Endodermal cell (in vitro differentiated cells): ENCODE measurements around the gene METRNL. TPM values are rescaled to one million over a fixed set of nuclear protein-coding genes. Genes with fewer than 3 reads are reported as not detected.
A peak's percentile ranks its signal among the peaks of the same experiment; 100 is the strongest.

Experiments
- DNase-seq: peaks from one replicate; pipeline ENCODE4 v3.0.0-alpha.2; 2017
- H3K27ac ChIP-seq: 2 replicates; pipeline ENCODE4 v1.5.1; 2013; ENCODE audit warnings: mild to moderate bottlenecking, low read depth, low read length, moderate library complexity
- H3K27me3 ChIP-seq: 2 replicates; pipeline ENCODE4 v1.6.1; 2013; ENCODE audit warnings: mild to moderate bottlenecking, low read length, moderate library complexity; ENCODE audit not compliant: insufficient read depth, control insufficient read depth, poor library complexity, severe bottlenecking
- H3K36me3 ChIP-seq: 2 replicates; pipeline ENCODE4 v1.7.0; 2013; ENCODE audit warnings: mild to moderate bottlenecking, low read length, moderate library complexity; ENCODE audit not compliant: control insufficient read depth, insufficient read depth
- H3K4me1 ChIP-seq: one replicate; pipeline ENCODE4 v1.7.0; 2013; ENCODE audit warnings: low read length; ENCODE audit not compliant: control insufficient read depth, insufficient read depth
- H3K4me3 ChIP-seq: 2 replicates; pipeline ENCODE4 v1.5.1; 2013; ENCODE audit warnings: mild to moderate bottlenecking, low read length, moderate library complexity
- H3K9ac ChIP-seq: 2 replicates; pipeline ENCODE4 v1.6.1; 2013; ENCODE audit warnings: mild to moderate bottlenecking, low read length, moderate library complexity; ENCODE audit not compliant: poor library complexity, severe bottlenecking; ENCODE audit errors: extremely low read depth
- H3K9me3 ChIP-seq: 2 replicates; pipeline ENCODE4 v1.6.1; 2013; ENCODE audit warnings: mild to moderate bottlenecking, low read length, moderate library complexity; ENCODE audit not compliant: control insufficient read depth
- H3K27ac Mint-ChIP-seq: 2 replicates; pipeline ENCODE4 v1.8.0; 2020; ENCODE audit warnings: mixed read lengths
- H3K27me3 Mint-ChIP-seq: 2 replicates; pipeline ENCODE4 v1.8.0; 2021; ENCODE audit warnings: mild to moderate bottlenecking, mixed read lengths; ENCODE audit not compliant: insufficient read depth
- H3K36me3 Mint-ChIP-seq: 2 replicates; pipeline ENCODE4 v1.8.0; 2020; ENCODE audit warnings: low read depth, mixed read lengths
- H3K4me1 Mint-ChIP-seq: 2 replicates; pipeline ENCODE4 v1.8.0; 2020; ENCODE audit warnings: mixed read lengths
- H3K4me3 Mint-ChIP-seq: 2 replicates; pipeline ENCODE4 v1.8.0; 2020; ENCODE audit warnings: mild to moderate bottlenecking, moderate library complexity, mixed read lengths
- H3K9me3 Mint-ChIP-seq: 2 replicates; pipeline ENCODE4 v1.8.0; 2020; ENCODE audit warnings: mild to moderate bottlenecking, mixed read lengths
- WGBS, 2 experiments: methylation state at CpG; one replicate each; pipeline versions ENCODE4 v1.1.5 to v1.1.7; 2013; ENCODE audit warnings: missing lambda C conversion rate in 2 of 2, mixed read lengths in 1 of 2; ENCODE audit not compliant: insufficient coverage in 1 of 2, insufficient read length in 1 of 2; 5-methylcytosine and 5-hydroxymethylcytosine counted together
- total RNA-seq, 2 donors: library from RNA; stranded (reverse); fragmentation: NEBNext Ultra II Directional in 1 of 2; extraction: Animal tissue kit (Norgen Biotek cat#: 25700) in 1 of 2; gene quantifications; 2 replicates in 1 of 2; 3 replicates in 1 of 2; pipeline ENCODE4 v1.2.1, GENCODE V29; 2021
- TF ChIP-seq, protein P1 (sequence below): fragments of 200-600 bp; sonication (generic); conservative IDR thresholded peaks from 2 replicates; pipeline ENCODE4 v1.5.0; 2021; ENCODE audit warnings: antibody characterized with exemption, mild to moderate bottlenecking

The METRNL gene
- total RNA-seq, 2 donors from 2014 or later, result 7.3 to 10.3 TPM

GRCh38 chr17:83080858-83081683, 1.7 kb downstream of the METRNL start:
- Histone ChIP-seq H3K36me3 (no peaks in the 10 kb centered on the region), H3K4me1 (no peaks in the 10 kb centered on the region), H3K9ac (no peak overlapping the region), H3K27me3 (peaks cover 60% of the 10 kb centered on the region), H3K27ac (no peak overlapping the region), H3K4me3 (no peak overlapping the region), H3K9me3 (no peaks in the 10 kb centered on the region)
- peaks cover 4% of the 10 kb centered on the region for H3K4me1 Mint-ChIP-seq
- WGBS, 2 experiments, result 14 to 22% methylated on average over 18 to 91 of the region's 91 CpGs
- DNase-seq, result peak; percentile 73
- H3K9me3 Mint-ChIP-seq, result no peaks in the 10 kb centered on the region
- no peak overlapping the region for H3K27ac Mint-ChIP-seq
- peak overlapping the region; percentile 51 for H3K4me3 Mint-ChIP-seq
- no peaks in the 10 kb centered on the region for H3K36me3 Mint-ChIP-seq
- peaks cover 44% of the 10 kb centered on the region for H3K27me3 Mint-ChIP-seq
- TF ChIP-seq, protein P1, sequence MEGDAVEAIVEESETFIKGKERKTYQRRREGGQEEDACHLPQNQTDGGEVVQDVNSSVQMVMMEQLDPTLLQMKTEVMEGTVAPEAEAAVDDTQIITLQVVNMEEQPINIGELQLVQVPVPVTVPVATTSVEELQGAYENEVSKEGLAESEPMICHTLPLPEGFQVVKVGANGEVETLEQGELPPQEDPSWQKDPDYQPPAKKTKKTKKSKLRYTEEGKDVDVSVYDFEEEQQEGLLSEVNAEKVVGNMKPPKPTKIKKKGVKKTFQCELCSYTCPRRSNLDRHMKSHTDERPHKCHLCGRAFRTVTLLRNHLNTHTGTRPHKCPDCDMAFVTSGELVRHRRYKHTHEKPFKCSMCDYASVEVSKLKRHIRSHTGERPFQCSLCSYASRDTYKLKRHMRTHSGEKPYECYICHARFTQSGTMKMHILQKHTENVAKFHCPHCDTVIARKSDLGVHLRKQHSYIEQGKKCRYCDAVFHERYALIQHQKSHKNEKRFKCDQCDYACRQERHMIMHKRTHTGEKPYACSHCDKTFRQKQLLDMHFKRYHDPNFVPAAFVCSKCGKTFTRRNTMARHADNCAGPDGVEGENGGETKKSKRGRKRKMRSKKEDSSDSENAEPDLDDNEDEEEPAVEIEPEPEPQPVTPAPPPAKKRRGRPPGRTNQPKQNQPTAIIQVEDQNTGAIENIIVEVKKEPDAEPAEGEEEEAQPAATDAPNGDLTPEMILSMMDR, result no peak

GRCh38 chr17:83081684-83082201, 2.3 kb downstream of the METRNL start:
- DNase-seq, result no peak
- Histone ChIP-seq H3K27ac (no peak overlapping the region), H3K27me3 (peaks cover 54% of the 10 kb centered on the region), H3K4me3 (no peak overlapping the region), H3K36me3 (no peaks in the 10 kb centered on the region), H3K4me1 (no peaks in the 10 kb centered on the region), H3K9ac (no peak overlapping the region), H3K9me3 (no peaks in the 10 kb centered on the region)
- Mint-ChIP-seq H3K4me3 (peak overlapping the region; percentile 51), H3K27ac (no peak overlapping the region), H3K9me3 (no peaks in the 10 kb centered on the region), H3K27me3 (peaks cover 38% of the 10 kb centered on the region), H3K36me3 (no peaks in the 10 kb centered on the region), H3K4me1 (peaks cover 4% of the 10 kb centered on the region)
- TF ChIP-seq, protein P1, result no peak
- WGBS, 2 experiments, result 92% methylated on average over 14 to 23 of the region's 23 CpGs

DNA sequence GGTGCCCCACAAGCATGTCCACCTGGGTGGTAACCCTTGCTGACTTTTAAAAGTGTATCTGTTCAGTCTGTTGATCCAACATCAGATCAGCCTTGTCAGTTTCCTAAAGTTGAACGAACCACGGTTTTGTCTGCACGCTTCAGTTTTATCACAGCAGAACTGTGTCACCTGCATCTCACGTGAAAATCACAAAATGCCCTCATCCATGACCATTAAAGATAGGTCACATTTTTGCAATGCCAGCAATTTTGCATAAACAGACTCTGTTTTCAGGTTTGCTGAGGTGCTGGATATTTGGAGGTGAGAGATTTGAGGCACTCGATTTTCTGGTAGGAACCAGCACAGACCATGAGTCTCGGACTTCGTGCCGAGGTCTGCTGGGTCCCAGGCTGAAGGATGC, 3.0 kb downstream of the METRNL start:
- TF ChIP-seq, protein P1, result no peak
- H3K9me3 Mint-ChIP-seq, result no peaks in the 10 kb centered on the region
- peak overlapping the region; percentile 51 for H3K4me3 Mint-ChIP-seq
- WGBS, 2 experiments, result 92 to 95% methylated on average over 8 of the region's 8 CpGs
- no peaks in the 10 kb centered on the region for H3K9me3 ChIP-seq
- H3K4me1 ChIP-seq, result no peaks in the 10 kb centered on the region
- no peaks in the 10 kb centered on the region for H3K36me3 ChIP-seq
- no peak overlapping the region for H3K27ac ChIP-seq
- no peaks in the 10 kb centered on the region for H3K36me3 Mint-ChIP-seq
- H3K27ac Mint-ChIP-seq, result no peak overlapping the region
- H3K27me3 Mint-ChIP-seq, result peaks cover 32% of the 10 kb centered on the region
- DNase-seq, result no peak
- no peak overlapping the region for H3K4me3 ChIP-seq
- no peak overlapping the region for H3K9ac ChIP-seq
- peaks cover 47% of the 10 kb centered on the region for H3K27me3 ChIP-seq
- H3K4me1 Mint-ChIP-seq, result peaks cover 4% of the 10 kb centered on the region
